LNCaP clone FGC (cell line): ENCODE results near the gene LSAMP.

ENCODE experiments used
- DNase-seq: peaks from one replicate; pipeline ENCODE4 v3.0.0-alpha.2; 2011; ENCODE audit warnings: low read depth
- H3K4me3 ChIP-seq: 2 replicates; pipeline ENCODE4 v1.5.1; 2011; ENCODE audit warnings: mild to moderate bottlenecking, low read depth, low read length, control low read depth
- CTCF ChIP-seq: IDR thresholded peaks from 2 replicates; pipeline ENCODE4 v1.5.1; 2012; ENCODE audit warnings: mild to moderate bottlenecking; ENCODE audit not compliant: control insufficient read depth, insufficient read depth; ENCODE audit errors: extremely low read depth

Gene LSAMP

GRCh38 chr3:116139641-116140040 is 305.6 kb downstream of the LSAMP start:
- no peak for DNase-seq
- TF ChIP-seq CTCF, result no peak
- no peak overlapping the region for H3K4me3 ChIP-seq

GRCh38 chr3:116135457-116136085 is 309.7 kb downstream of the LSAMP start:
- H3K4me3 ChIP-seq, result no peak overlapping the region
- no peak for TF ChIP-seq CTCF
- no peak for DNase-seq

GRCh38 chr3:116129187-116129946 is 315.9 kb downstream of the LSAMP start:
- no peak for DNase-seq
- no peak for TF ChIP-seq CTCF
- no peak overlapping the region for H3K4me3 ChIP-seq

- H3K4me3 ChIP-seq, result no peak overlapping the region
- no peak for DNase-seq
- no peak for TF ChIP-seq CTCF
Observed at GRCh38 chr3:116127464-116127863, 317.8 kb downstream of the LSAMP start.

GRCh38 chr3:116124166-116124565 is 321.1 kb downstream of the LSAMP start:
- TF ChIP-seq CTCF, result no peak
- DNase-seq, result no peak
- H3K4me3 ChIP-seq, result no peak overlapping the region

GRCh38 chr3:116118475-116119169 is 326.7 kb downstream of the LSAMP start:
- no peak overlapping the region for H3K4me3 ChIP-seq
- no peak for TF ChIP-seq CTCF
- DNase-seq, result no peak
